H1 (cell line): ENCODE data around the gene SLMAP. TPM values are rescaled to one million over a fixed set of nuclear protein-coding genes. Genes with fewer than 3 reads are reported as not detected.

Experiments
- CTCF ChIA-PET: fragments of 300-600 bp; sonication (Branson Sonifier 250); formaldehyde crosslinking; loops from one replicate; lab custom pipeline; 2021; ENCODE audit not compliant: partially characterized antibody; lab: Charles Lee
- POLR2A ChIA-PET: fragments of 300-600 bp; sonication (Branson Sonifier 250); formaldehyde crosslinking; loops from one replicate; lab custom pipeline; 2021; ENCODE audit warnings: inconsistent platforms; ENCODE audit not compliant: partially characterized antibody; lab: Charles Lee
- DNase-seq, 2 experiments: peaks; one replicate each; pipeline versions ENCODE4 v3.0.0 to v3.0.0-alpha.2; 2010 to 2022; ENCODE audit warnings: low spot score in 2 of 2, low read depth in 1 of 2, mixed read lengths in 1 of 2
- FAIRE-seq: peaks from 2 replicates; lab custom pipeline; 2011; peaks lifted over from hg19 to GRCh38; lab: Jason Lieb, UNC
- H2AFZ ChIP-seq: 2 replicates; pipeline ENCODE4 v1.8.1; 2012; ENCODE audit warnings: low read length, inconsistent platforms
- H2AK5ac ChIP-seq: 2 replicates; pipeline ENCODE4 v1.6.1; 2013; ENCODE audit warnings: low read depth, low read length
- H2BK120ac ChIP-seq: replicated peaks from 2 replicates; pipeline ENCODE3; 2013; ENCODE audit warnings: low read depth, low read length, inconsistent platforms
- H2BK12ac ChIP-seq: 2 replicates; pipeline ENCODE4 v1.6.1; 2013; ENCODE audit warnings: low read depth, low read length
- H2BK15ac ChIP-seq: 2 replicates; pipeline ENCODE4 v1.6.1; 2013; ENCODE audit warnings: low read length
- H2BK20ac ChIP-seq: 2 replicates; pipeline ENCODE4 v1.6.1; 2013; ENCODE audit warnings: low read length
- H2BK5ac ChIP-seq: 2 replicates; pipeline ENCODE4 v1.6.1; 2013; ENCODE audit warnings: low read depth, low read length
- H3K14ac ChIP-seq: 2 replicates; pipeline ENCODE4 v1.6.1; 2013; ENCODE audit warnings: inconsistent platforms; ENCODE audit not compliant: insufficient read length
- H3K18ac ChIP-seq: 2 replicates; pipeline ENCODE4 v1.6.1; 2013; ENCODE audit warnings: low read length; ENCODE audit errors: extremely low read depth
- H3K23ac ChIP-seq: 2 replicates; pipeline ENCODE4 v1.6.1; 2013; ENCODE audit warnings: inconsistent platforms; ENCODE audit not compliant: insufficient read length
- H3K23me2 ChIP-seq: 2 replicates; pipeline ENCODE4 v1.6.1; 2013; ENCODE audit warnings: low read depth, low read length
- H3K27ac ChIP-seq: 2 replicates; pipeline ENCODE4 v1.6.1; 2011; ENCODE audit warnings: low read depth, low read length, inconsistent platforms
- H3K27me3 ChIP-seq, 4 experiments: replicated peaks in 1 of 4; 1 replicate in 1 of 4; 2 replicates in 3 of 4; pipeline versions ENCODE4 v1.6.1 to v1.8.1; 2011 to 2013; ENCODE audit warnings: low read length in 3 of 4, mild to moderate bottlenecking in 3 of 4, inconsistent platforms in 2 of 4, mixed read lengths in 2 of 4, moderate library complexity in 1 of 4; ENCODE audit not compliant: control insufficient read depth in 3 of 4, insufficient read depth in 3 of 4; ENCODE audit errors: extremely low read depth in 1 of 4
- H3K36me3 ChIP-seq, 4 experiments: 2 replicates each; pipeline versions ENCODE4 v1.6.1 to v1.8.1; 2011 to 2013; ENCODE audit warnings: mild to moderate bottlenecking in 4 of 4, low read length in 3 of 4, moderate library complexity in 2 of 4, control low read depth in 1 of 4, inconsistent platforms in 1 of 4; ENCODE audit not compliant: insufficient read depth in 4 of 4, control insufficient read depth in 2 of 4
- H3K4ac ChIP-seq: replicated peaks from 2 replicates; pipeline ENCODE3; 2013; ENCODE audit warnings: low read length, low read depth, mixed read lengths, inconsistent platforms; ENCODE audit not compliant: insufficient read length
- H3K4me1 ChIP-seq, 4 experiments: replicated peaks in 1 of 4; 1 replicate in 1 of 4; 2 replicates in 3 of 4; pipeline versions ENCODE4 v1.6.1 to v1.8.1; 2011 to 2013; ENCODE audit warnings: low read length in 3 of 4, inconsistent platforms in 2 of 4, mixed read lengths in 1 of 4; ENCODE audit not compliant: insufficient read depth in 4 of 4, control insufficient read depth in 3 of 4
- H3K4me2 ChIP-seq, 2 experiments: 2 replicates each; pipeline versions ENCODE4 v1.6.1 to v1.8.1; 2011 to 2013; ENCODE audit warnings: low read depth in 2 of 2, low read length in 2 of 2, control low read depth in 1 of 2, inconsistent platforms in 1 of 2, mild to moderate bottlenecking in 1 of 2; ENCODE audit not compliant: insufficient read depth in 1 of 2
- H3K4me3 ChIP-seq, 4 experiments: fragments of 200-600, 300-600 bp in 1 of 4; sonication (generic), shearing (Covaris generic), sonication (Bioruptor Twin) in 1 of 4; 2 replicates each; pipeline versions ENCODE4 v1.5.1 to v1.8.1; 2011 to 2016; ENCODE audit warnings: low read length in 4 of 4, low read depth in 3 of 4, control low read depth in 2 of 4, inconsistent platforms in 2 of 4, mild to moderate bottlenecking in 2 of 4, mixed read lengths in 1 of 4, moderate library complexity in 1 of 4; ENCODE audit not compliant: insufficient read depth in 2 of 4; ENCODE audit errors: extremely low read depth in 1 of 4
- H3K56ac ChIP-seq: replicated peaks from 2 replicates; pipeline ENCODE3; 2013; ENCODE audit warnings: low read depth, mild to moderate bottlenecking, mixed read lengths, low read length, inconsistent platforms; ENCODE audit not compliant: insufficient read length
- H3K79me1 ChIP-seq: 2 replicates; pipeline ENCODE4 v1.6.1; 2013; ENCODE audit warnings: low read depth, low read length, control low read depth
- H3K79me2 ChIP-seq, 2 experiments: 2 replicates each; pipeline versions ENCODE4 v1.6.1 to v1.8.1; 2012 to 2013; ENCODE audit warnings: low read length in 2 of 2, mild to moderate bottlenecking in 2 of 2, inconsistent platforms in 1 of 2; ENCODE audit not compliant: insufficient read depth in 2 of 2, control insufficient read depth in 1 of 2
- H3K9ac ChIP-seq, 4 experiments: replicated peaks in 1 of 4; 1 replicate in 1 of 4; 2 replicates in 3 of 4; pipeline versions ENCODE4 v1.6.1 to v1.8.1; 2011 to 2013; ENCODE audit warnings: low read depth in 3 of 4, low read length in 3 of 4, control low read depth in 2 of 4, mild to moderate bottlenecking in 2 of 4, moderate library complexity in 2 of 4, inconsistent platforms in 1 of 4; ENCODE audit errors: extremely low read depth in 1 of 4
- H3K9me3 ChIP-seq, 2 experiments: 2 replicates each; pipeline versions ENCODE4 v1.6.1 to v1.8.1; 2012 to 2013; ENCODE audit warnings: mild to moderate bottlenecking in 2 of 2, moderate library complexity in 2 of 2, control low read depth in 1 of 2, inconsistent platforms in 1 of 2, low read depth in 1 of 2, low read length in 1 of 2, mixed read lengths in 1 of 2; ENCODE audit not compliant: insufficient read depth in 2 of 2
- H4K20me1 ChIP-seq, 2 experiments: replicated peaks in 1 of 2; 2 replicates each; pipeline versions ENCODE3 to v1.8.1; 2011 to 2013; ENCODE audit warnings: inconsistent platforms in 2 of 2, low read length in 2 of 2, mild to moderate bottlenecking in 1 of 2; ENCODE audit not compliant: insufficient read depth in 2 of 2, control insufficient read depth in 1 of 2
- H4K5ac ChIP-seq: 2 replicates; pipeline ENCODE4 v1.6.1; 2013; ENCODE audit warnings: low read length, low read depth, mixed read lengths, inconsistent platforms; ENCODE audit not compliant: insufficient read length
- H4K8ac ChIP-seq: 2 replicates; pipeline ENCODE4 v1.8.0; 2013; ENCODE audit warnings: mild to moderate bottlenecking, moderate library complexity, low read length, inconsistent platforms; ENCODE audit not compliant: insufficient read depth; ENCODE audit errors: extremely low read depth
- H4K91ac ChIP-seq: replicated peaks from 2 replicates; pipeline ENCODE3; 2013; ENCODE audit warnings: low read length, mixed read lengths, inconsistent platforms; ENCODE audit not compliant: insufficient read length
- ASH2L ChIP-seq: fragments of 200-600, 300-600 bp; sonication (generic); IDR thresholded peaks from one replicate; pipeline ENCODE4 v1.7.1; 2017; ENCODE audit warnings: low read length
- ATF3 ChIP-seq: IDR thresholded peaks from 2 replicates; pipeline ENCODE4 v1.6.1; 2011; ENCODE audit warnings: low read depth, mild to moderate bottlenecking, low read length; ENCODE audit not compliant: insufficient read depth
- CEBPB ChIP-seq: IDR thresholded peaks from 2 replicates; pipeline ENCODE4 v1.6.1; 2012; ENCODE audit warnings: low read depth, low read length
- CHD1 ChIP-seq: IDR thresholded peaks from 2 replicates; pipeline ENCODE4 v1.6.1; 2012; ENCODE audit warnings: low read depth, low read length, improper control_type of control experiment
- CTCF ChIP-seq, 3 experiments: IDR thresholded peaks; 1 replicate in 2 of 3; 2 replicates in 1 of 3; pipeline versions ENCODE4 v1.5.1 to v1.6.1; 2011; ENCODE audit warnings: low read length in 3 of 3, mild to moderate bottlenecking in 3 of 3, inconsistent platforms in 2 of 3, low read depth in 1 of 3, moderate library complexity in 1 of 3; ENCODE audit not compliant: insufficient read depth in 1 of 3; ENCODE audit errors: control extremely low read depth in 1 of 3
- EGR1 ChIP-seq: IDR thresholded peaks from 2 replicates; pipeline ENCODE4 v1.6.1; 2011; ENCODE audit warnings: low read depth, low read length, borderline replicate concordance
- GTF2F1 ChIP-seq: IDR thresholded peaks from 2 replicates; pipeline ENCODE4 v1.6.1; 2012; ENCODE audit warnings: low read depth, low read length, improper control_type of control experiment, borderline replicate concordance
- JUND ChIP-seq: IDR thresholded peaks from 2 replicates; pipeline ENCODE4 v1.6.1; 2011; ENCODE audit warnings: mild to moderate bottlenecking, improper control_type of control experiment, low read length
- PHF8 ChIP-seq: fragments of 200-600 bp; sonication (generic); conservative IDR thresholded peaks from 2 replicates; pipeline ENCODE4 v1.7.1; 2012; ENCODE audit warnings: low read depth, mild to moderate bottlenecking, inconsistent platforms, low read length, moderate library complexity
- RAD21 ChIP-seq, 2 experiments: IDR thresholded peaks in 1 of 2; conservative IDR thresholded peaks in 1 of 2; 2 replicates each; pipeline ENCODE4 v1.6.1; 2011; ENCODE audit warnings: low read depth in 2 of 2, low read length in 2 of 2, improper control_type of control experiment in 1 of 2, inconsistent platforms in 1 of 2, mild to moderate bottlenecking in 1 of 2, moderate library complexity in 1 of 2
- SIX5 ChIP-seq: IDR thresholded peaks from 2 replicates; pipeline ENCODE4 v1.6.1; 2011; ENCODE audit warnings: mild to moderate bottlenecking, low read depth, low read length
- WGBS, 2 experiments: shearing (Covaris generic) in 1 of 2; methylation state at CpG; one replicate each; pipeline versions ENCODE4 v1.1.6 to v1.1.7; 2013 to 2015; ENCODE audit warnings: low lambda C conversion rate in 2 of 2, mixed read lengths in 2 of 2, inconsistent platforms in 1 of 2, low coverage in 1 of 2, missing lambda C conversion rate in 1 of 2; ENCODE audit not compliant: insufficient replicate concordance in 2 of 2, insufficient coverage in 1 of 2, insufficient read length in 1 of 2; ENCODE audit errors: extremely low coverage in 1 of 2, missing lambda C conversion rate in 1 of 2; 5-methylcytosine and 5-hydroxymethylcytosine counted together
- polyA plus RNA-seq, 7 experiments: library from polyadenylated mRNA; depleted of rRNA in 3 of 7; stranded (reverse) in 5 of 7; unstranded in 2 of 7; fragments of >200 nt in 5 of 7; fragments of 200-250 nt in 2 of 7; gene quantifications; 1 replicate in 5 of 7; 2 replicates in 1 of 7; 4 replicates in 1 of 7; pipeline versions ENCODE4 v1.2.1 to v1.2.3, GENCODE V29; 2011 to 2013; ENCODE audit warnings: missing spikeins in 2 of 7, mixed read lengths in 2 of 7
- total RNA-seq: library from RNA; stranded (reverse); fragmentation: NEBNext Ultra II Directional; extraction: Animal tissue kit (Norgen Biotek cat#: 25700); gene quantifications from 2 replicates; pipeline ENCODE4 v1.2.1, GENCODE V29; 2021

SLMAP gene
- total and polyA plus RNA-seq, 2 of the 8 experiments (the other 6 are each of a cell fraction or from before 2014, with no cell fraction given): 13.6 to 70.4 TPM

- H4K20me1 ChIP-seq: no peaks in the 10 kb centered on the region
- H3K18ac ChIP-seq: no peak overlapping the region
- no peaks in the 10 kb centered on the region for H3K9me3 ChIP-seq
- H3K23me2 ChIP-seq: no peaks in the 10 kb centered on the region
- H4K5ac ChIP-seq: no peak overlapping the region
- H3K23ac ChIP-seq: no peak overlapping the region
- no peaks in the 10 kb centered on the region for H3K4me1 ChIP-seq
- DNase-seq (no peak), FAIRE-seq (no peak)
- H3K36me3 ChIP-seq: peaks cover 0 to 12% (median 2%) of the 10 kb centered on the region in 4 experiments; a peak in 4 of 8 replicates
- H4K91ac ChIP-seq: no peak overlapping the region
- H2AFZ ChIP-seq: no peak overlapping the region
- H2BK120ac ChIP-seq: no peak overlapping the region
- H3K4me3 ChIP-seq: no peak overlapping the region
- H2BK20ac ChIP-seq: no peak overlapping the region
- H3K27ac ChIP-seq: no peak overlapping the region
- POLR2A ChIA-PET: no interaction called here
- no peak overlapping the region for H2BK5ac ChIP-seq
- H2BK12ac ChIP-seq: no peak overlapping the region
- H3K9ac ChIP-seq: no peak overlapping the region
- CTCF ChIA-PET: interaction anchor here (0.6 to 1.8 kb wide), 5 partner anchors 30 to 919 kb away, joined by 3 to 4 read pairs (median 3); no protein-coding TSS in a partner anchor
- no peaks in the 10 kb centered on the region for H3K79me2 ChIP-seq
- TF ChIP-seq CEBPB (no peak), ATF3 (no peak), PHF8 (no peak), CTCF (IDR thresholded peaks at IDR 0.05; ENCODE audit: control extremely low read depth in 1 of 3, insufficient read depth in 1 of 3, low read depth in 1 of 3, low read length in 3 of 3) (peak in 2 of 3 experiments; percentile 38 to 56; a peak in 2 of 4 replicates), GTF2F1 (no peak), ASH2L (no peak), EGR1 (no peak), RAD21 (IDR thresholded peaks at IDR 0.05 in 1 of 2, conservative IDR thresholded peaks at IDR 0.05 in 1 of 2; ENCODE audit: low read depth in 2 of 2, low read length in 2 of 2) (peak; percentile 60 to 61), CHD1 (no peak), JUND (no peak), SIX5 (no peak)
- H3K14ac ChIP-seq: no peak overlapping the region
- H2AK5ac ChIP-seq: no peak overlapping the region
- 72% methylated on average over 2 of the region's 2 CpGs; no CpG with 5 or more reads in 1 of the 2 experiments for WGBS, 2 experiments
- no peak overlapping the region for H3K4ac ChIP-seq
- no peaks in the 10 kb centered on the region for H3K27me3 ChIP-seq
- H2BK15ac ChIP-seq: no peak overlapping the region
- H4K8ac ChIP-seq: no peak overlapping the region
- no peak overlapping the region for H3K4me2 ChIP-seq
- H3K79me1 ChIP-seq: no peaks in the 10 kb centered on the region
- H3K56ac ChIP-seq: no peak overlapping the region
Observed at GRCh38 chr3:57910990-57911389, 154.9 kb downstream of the SLMAP start.
